GM19463 (cell line): ENCODE results near the gene AP2A1.

ENCODE experiments used
- ATAC-seq: cut with Tn5 transposase; IDR thresholded peaks from one replicate; pipeline ENCODE4 v1.9.1; 2021; ENCODE audit warnings: mild to moderate bottlenecking, moderate library complexity; ENCODE audit not compliant: unreplicated experiment

The AP2A1 gene

GRCh38 chr19:49854378-49855263, 87.8 kb downstream of the AP2A1 start:
- ATAC-seq = no peak

GRCh38 chr19:49855277-49855675, 88.5 kb downstream of the AP2A1 start:
- ATAC-seq = no peak

- no peak for ATAC-seq
Measured at GRCh38 chr19:49855676-49856573, 89.1 kb downstream of the AP2A1 start.

GRCh38 chr19:49856574-49857021, 89.8 kb downstream of the AP2A1 start:
- no peak for ATAC-seq
